Breast epithelium (tissue), 3 donors: ENCODE data around the gene DAPP1.

Source experiments
- POLR2A ChIP-seq: fragments of 450-650 bp; IDR thresholded peaks from one replicate; pipeline ENCODE4 v1.6.1; 2016; ENCODE audit warnings: antibody characterized with exemption, mild to moderate bottlenecking, moderate library complexity
- TF ChIP-seq, protein P1 (sequence below), 3 donors: fragments of 450-650 bp; IDR thresholded peaks; one replicate each; pipeline ENCODE4 v1.5.1; 2016 to 2017; ENCODE audit warnings: antibody characterized with exemption in 3 of 3, mild to moderate bottlenecking in 3 of 3, moderate library complexity in 3 of 3

DNA sequence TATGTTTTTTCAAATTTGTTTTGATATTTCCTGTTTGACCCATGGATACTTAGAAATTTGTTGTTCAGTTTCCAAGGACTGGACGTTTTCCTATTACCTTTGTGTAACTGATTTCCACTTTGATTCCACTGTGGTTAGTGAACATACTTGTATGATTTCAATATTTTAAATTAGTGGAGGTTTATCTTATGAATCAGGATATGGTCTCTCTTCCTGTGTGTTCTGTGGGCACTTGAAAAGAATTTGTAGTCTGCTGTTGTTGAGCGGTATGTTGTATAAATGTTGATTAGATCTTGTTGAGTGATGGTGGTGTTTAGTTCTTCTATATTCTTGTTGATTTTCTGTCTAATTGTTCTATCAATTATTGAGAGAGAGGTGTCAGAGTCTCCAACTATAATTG, 98.8 kb downstream of the DAPP1 start:
- TF ChIP-seq, protein P1, sequence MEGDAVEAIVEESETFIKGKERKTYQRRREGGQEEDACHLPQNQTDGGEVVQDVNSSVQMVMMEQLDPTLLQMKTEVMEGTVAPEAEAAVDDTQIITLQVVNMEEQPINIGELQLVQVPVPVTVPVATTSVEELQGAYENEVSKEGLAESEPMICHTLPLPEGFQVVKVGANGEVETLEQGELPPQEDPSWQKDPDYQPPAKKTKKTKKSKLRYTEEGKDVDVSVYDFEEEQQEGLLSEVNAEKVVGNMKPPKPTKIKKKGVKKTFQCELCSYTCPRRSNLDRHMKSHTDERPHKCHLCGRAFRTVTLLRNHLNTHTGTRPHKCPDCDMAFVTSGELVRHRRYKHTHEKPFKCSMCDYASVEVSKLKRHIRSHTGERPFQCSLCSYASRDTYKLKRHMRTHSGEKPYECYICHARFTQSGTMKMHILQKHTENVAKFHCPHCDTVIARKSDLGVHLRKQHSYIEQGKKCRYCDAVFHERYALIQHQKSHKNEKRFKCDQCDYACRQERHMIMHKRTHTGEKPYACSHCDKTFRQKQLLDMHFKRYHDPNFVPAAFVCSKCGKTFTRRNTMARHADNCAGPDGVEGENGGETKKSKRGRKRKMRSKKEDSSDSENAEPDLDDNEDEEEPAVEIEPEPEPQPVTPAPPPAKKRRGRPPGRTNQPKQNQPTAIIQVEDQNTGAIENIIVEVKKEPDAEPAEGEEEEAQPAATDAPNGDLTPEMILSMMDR (IDR thresholded peaks at IDR 0.05), result no peak
- TF ChIP-seq POLR2A, result no peak
